GM12892 (cell line): ENCODE data around the gene PDE7B.

Experiments used
- POLR2A ChIP-seq: IDR thresholded peaks from 2 replicates; pipeline ENCODE4 v1.6.1; 2011; ENCODE audit warnings: low read depth, low read length, control low read depth
- POLR2AphosphoS5 ChIP-seq: IDR thresholded peaks from 2 replicates; pipeline ENCODE4 v1.6.1; 2011; ENCODE audit warnings: low read depth, low read length, control low read depth

DNA sequence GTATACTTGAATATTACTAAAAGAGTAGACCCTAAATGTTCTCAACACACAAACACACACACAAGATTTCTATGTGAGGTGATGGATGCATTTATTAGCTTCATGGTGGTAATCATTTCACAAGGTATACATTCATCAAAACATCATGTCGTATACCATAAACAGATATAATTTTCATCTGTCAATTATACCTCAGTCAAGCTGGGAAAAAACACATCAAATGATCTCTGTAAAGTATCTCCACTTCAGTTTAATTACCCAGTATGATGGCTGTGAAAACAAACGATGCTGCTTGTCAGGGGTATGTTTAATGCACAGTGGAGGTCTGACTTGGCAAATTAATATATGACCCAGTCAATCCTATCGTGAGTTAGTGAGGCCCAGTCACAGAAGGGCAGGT is 241.4 kb downstream of the PDE7B start:
- TF ChIP-seq POLR2A (no peak), POLR2AphosphoS5 (no peak)
